Heart left ventricle (tissue), 16 donors: ENCODE measurements around the gene S100A14. TPM values are rescaled to one million over a fixed set of nuclear protein-coding genes. Genes with fewer than 3 reads are reported as not detected.

Experiments
- ATAC-seq, 4 donors: fragments of 200-7000 bp; cut with Tn5 transposase; one replicate each; pipeline ENCODE4 v1.9.1; 2020 to 2022; ENCODE audit warnings: moderate library complexity in 4 of 4, mild to moderate bottlenecking in 3 of 4, moderate number of reproducible peaks in 1 of 4
- DNase-seq, 5 donors: peaks; one replicate each; pipeline ENCODE4 v3.0.0-alpha.2; 2020
- H3K27ac ChIP-seq, 12 donors: fragments of 200-600 bp; sonication (generic) in 4 of 12; one replicate each; pipeline versions ENCODE4 v1.5.0 to v1.8.0; 2016 to 2022; ENCODE audit warnings: mild to moderate bottlenecking in 2 of 12
- H3K27me3 ChIP-seq, 9 donors: fragments of 200-600 bp; sonication (generic) in 2 of 9; one replicate each; pipeline versions ENCODE4 v1.5.1 to v1.8.0; 2016 to 2022; ENCODE audit warnings: mild to moderate bottlenecking in 3 of 9
- H3K36me3 ChIP-seq, 9 donors: fragments of 200-600 bp; sonication (generic) in 2 of 9; one replicate each; pipeline versions ENCODE4 v1.5.0 to v1.8.0; 2018 to 2022; ENCODE audit warnings: mild to moderate bottlenecking in 2 of 9
- H3K4me1 ChIP-seq, 12 donors: fragments of 200-600 bp; sonication (generic) in 4 of 12; one replicate each; pipeline versions ENCODE4 v1.5.0 to v1.8.0; 2016 to 2022; ENCODE audit warnings: mild to moderate bottlenecking in 3 of 12
- H3K4me3 ChIP-seq, 12 donors: fragments of 200-600 bp; sonication (generic) in 4 of 12; one replicate each; pipeline versions ENCODE4 v1.5.0 to v1.8.0; 2017 to 2022; ENCODE audit warnings: mild to moderate bottlenecking in 9 of 12, moderate library complexity in 4 of 12
- H3K9me3 ChIP-seq, 12 donors: fragments of 200-600 bp; sonication (generic) in 4 of 12; one replicate each; pipeline versions ENCODE4 v1.5.0 to v1.8.0; 2016 to 2022; ENCODE audit warnings: mild to moderate bottlenecking in 1 of 12
- CTCF ChIP-seq, 12 donors: fragments of 200-600 bp; sonication (generic) in 4 of 12; IDR thresholded peaks; one replicate each; pipeline versions ENCODE4 v1.5.0 to v1.8.0; 2018 to 2022; ENCODE audit warnings: antibody characterized with exemption in 12 of 12, mild to moderate bottlenecking in 5 of 12
- POLR2A ChIP-seq, 2 donors: fragments of 450-650 bp; IDR thresholded peaks; one replicate each; pipeline ENCODE4 v1.6.1; 2017; ENCODE audit warnings: antibody characterized with exemption in 2 of 2, mild to moderate bottlenecking in 2 of 2, moderate library complexity in 2 of 2
- WGBS, 4 donors: extraction: QIAGEN DNeasy Blood & Tissue Kit in 2 of 4; methylation state at CpG; one replicate each; pipeline versions ENCODE4 v1.1.5 to v1.1.7; 2013 to 2018; 5-methylcytosine and 5-hydroxymethylcytosine counted together
- intact Hi-C, 10 donors: fragments of 100-400 bp; cut with DNase I; formaldehyde crosslinking; loops; one replicate each; pipeline versions ENCODE4 v1.11.1 to v1.14.2; 2022
- polyA plus RNA-seq, 2 donors: library from polyadenylated mRNA; stranded (reverse); fragments of 200-250 nt; gene quantifications; one replicate each; pipeline ENCODE4 v1.2.3, GENCODE V29; 2013
- total RNA-seq, 9 donors: library from RNA; depleted of rRNA in 2 of 9; stranded (reverse); fragments of >200 nt in 2 of 9; fragmentation: NEBNext Ultra II Directional in 3 of 9; extraction: Animal tissue kit (Norgen Biotek cat#: 25700) in 3 of 9; gene quantifications; one replicate each; pipeline versions ENCODE4 v1.1.0 to v1.2.4, GENCODE V29; 2016 to 2023
- donor health status: ischemic (EF 13 %, LVEDD 7.1; RV severe dilation, severe dysfunction).
- donor health status: healthy with polysubstance abuse.
- donor health status: DM: no; HTN: yes; CAD: no.
- donor health status: DM: no; HTN: no; CAD: no.
- donor health status: ischemic (EF 25% LVEDD 6.9; RV normal size, moderate dysfunction).
- donor health status: ischemic (EF 25% LVEDD 5.7; RV mildly dilated, moderate dysfunction).
- donor health status: healthy.
- donor health status: DM: yes; HTN: yes; CAD: no.
- donor health status: ischemic (EF 35%, LVEDD 5.7; RV mildly dilated, moderate dysfunction).
- donor health status: nonischemic (EF 11% LVEDD 7.7; RV severe dilation, severe dysfunction).
- donor health status: DM: yes; HTN: yes; CAD: no.
- donor health status: PGD.
- donor health status: ischemic (EF 29% LVEDD 5.4; RV normal size, mild dysfunction).
- donor health status: nonischemic (EF 23%, LVEDD 6.1; RV moderate dilation, normal function).

The S100A14 gene
- total and polyA plus RNA-seq, 11 donors: 0.79 to 6.1 (median 3.9) TPM; not detected in 1

GRCh38 chr1:153608742-153609584, 7.2 kb downstream of the S100A14 start:
- TF ChIP-seq POLR2A (IDR thresholded peaks at IDR 0.05): peak in 1 of 2 donors; percentile 74
- no peak for TF ChIP-seq CTCF (IDR thresholded peaks at IDR 0.05)
- H3K9me3 ChIP-seq: no peaks in the 10 kb centered on the region
- ATAC-seq (peak; percentile 71 to 90 (median 74)), DNase-seq (peak; percentile 80 to 85 (median 83))
- H3K4me3 ChIP-seq: peak overlapping the region; percentile 15 to 69 (median 59)
- no peaks in the 10 kb centered on the region for H3K27me3 ChIP-seq
- peak overlapping the region; percentile 87 to 99 (median 96) for H3K27ac ChIP-seq
- intact Hi-C loops: no loop called here
- 29 to 51% (median 44%) methylated on average over 15 to 19 of the region's 19 CpGs for WGBS, 4 donors
- peaks cover 0 to 35% (median 24%) of the 10 kb centered on the region in 9 donors for H3K36me3 ChIP-seq
- H3K4me1 ChIP-seq: peaks cover 6 to 60% (median 25%) of the 10 kb centered on the region in 12 donors

- peak overlapping the region; percentile 87 to 99 (median 96) for H3K27ac ChIP-seq
- intact Hi-C loops: no loop called here
- DNase-seq (no peak), ATAC-seq (peak in 1 of 4 donors; percentile 35)
- TF ChIP-seq POLR2A (IDR thresholded peaks at IDR 0.05) (peak in 1 of 2 donors; percentile 9), CTCF (IDR thresholded peaks at IDR 0.05) (no peak)
- no peaks in the 10 kb centered on the region for H3K9me3 ChIP-seq
- WGBS, 4 donors: 56 to 75% (median 66%) methylated on average over 4 to 7 of the region's 7 CpGs
- peaks cover 0 to 35% (median 24%) of the 10 kb centered on the region in 9 donors for H3K36me3 ChIP-seq
- peaks cover 6 to 56% (median 24%) of the 10 kb centered on the region in 12 donors for H3K4me1 ChIP-seq
- no peaks in the 10 kb centered on the region for H3K27me3 ChIP-seq
- peak overlapping the region; percentile 15 to 69 (median 59) for H3K4me3 ChIP-seq
Measured at GRCh38 chr1:153608089-153608682, 7.9 kb downstream of the S100A14 start.

GRCh38 chr1:153607381-153607780, 8.7 kb downstream of the S100A14 start:
- WGBS, 4 donors: 83 to 91% (median 89%) methylated on average over 6 to 8 of the region's 8 CpGs
- DNase-seq (no peak), ATAC-seq (no peak)
- peaks cover 0 to 35% (median 24%) of the 10 kb centered on the region in 9 donors for H3K36me3 ChIP-seq
- no peak for TF ChIP-seq POLR2A (IDR thresholded peaks at IDR 0.05)
- no peak for TF ChIP-seq CTCF (IDR thresholded peaks at IDR 0.05)
- peaks cover 6 to 54% (median 24%) of the 10 kb centered on the region in 12 donors for H3K4me1 ChIP-seq
- H3K27me3 ChIP-seq: no peaks in the 10 kb centered on the region
- H3K27ac ChIP-seq: peak overlapping the region in 10 of 12 donors; percentile 87 to 99 (median 98)
- H3K9me3 ChIP-seq: no peaks in the 10 kb centered on the region
- intact Hi-C loops: no loop called here
- peak overlapping the region in 10 of 12 donors; percentile 46 to 69 (median 60) for H3K4me3 ChIP-seq

GRCh38 chr1:153606194-153606593, 9.9 kb downstream of the S100A14 start:
- no peaks in the 10 kb centered on the region for H3K27me3 ChIP-seq
- no peak overlapping the region for H3K27ac ChIP-seq
- DNase-seq (no peak), ATAC-seq (no peak)
- WGBS, 4 donors: 87 to 95% (median 93%) methylated on average over 11 of the region's 11 CpGs
- peaks cover 0 to 39% (median 24%) of the 10 kb centered on the region in 9 donors for H3K36me3 ChIP-seq
- peaks cover 6 to 44% (median 25%) of the 10 kb centered on the region in 12 donors for H3K4me1 ChIP-seq
- H3K4me3 ChIP-seq: no peak overlapping the region
- no peaks in the 10 kb centered on the region for H3K9me3 ChIP-seq
- TF ChIP-seq POLR2A (IDR thresholded peaks at IDR 0.05) (no peak), CTCF (IDR thresholded peaks at IDR 0.05) (no peak)
- intact Hi-C loops: no loop called here
